ENCODE results near the gene CDC45.

GRCh38 chr22:19464975-19465374 lies 14.7 kb upstream of the CDC45 start:
- TF ChIP-seq POLR2A (IDR thresholded peaks at IDR 0.05), result no peak
- TF ChIP-seq CTCF (IDR thresholded peaks at IDR 0.05), result no peak
